Measurements from ENCODE around the gene GALNT10. TPM values are rescaled to one million over a fixed set of nuclear protein-coding genes. Genes with fewer than 3 reads are reported as not detected.

Gene GALNT10
- polyA plus RNA-seq, 1 of the 3 experiments (the other 2 are of a cell fraction) = 56.3 TPM

DNA sequence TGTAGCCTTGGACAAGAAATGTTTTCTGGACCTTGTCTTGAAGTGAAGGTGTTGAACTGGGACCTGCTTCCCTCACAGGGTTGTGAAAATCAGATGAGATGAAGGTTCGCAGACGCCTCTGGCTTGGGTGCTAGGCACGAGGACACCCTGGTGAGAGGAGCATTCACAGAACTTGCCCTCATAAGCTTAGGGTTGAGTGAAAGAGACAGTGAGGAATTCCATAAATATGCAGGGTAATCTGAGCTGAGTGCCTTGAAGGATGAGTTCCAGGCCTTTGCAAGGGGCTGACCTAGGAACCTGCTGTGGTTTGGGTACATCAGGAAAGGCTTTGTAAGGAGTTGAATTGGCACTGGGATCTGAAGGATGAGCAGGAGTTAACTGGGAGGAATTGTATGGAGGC is 179.6 kb downstream of the GALNT10 start (continued):
- TF ChIP-seq, protein P1, sequence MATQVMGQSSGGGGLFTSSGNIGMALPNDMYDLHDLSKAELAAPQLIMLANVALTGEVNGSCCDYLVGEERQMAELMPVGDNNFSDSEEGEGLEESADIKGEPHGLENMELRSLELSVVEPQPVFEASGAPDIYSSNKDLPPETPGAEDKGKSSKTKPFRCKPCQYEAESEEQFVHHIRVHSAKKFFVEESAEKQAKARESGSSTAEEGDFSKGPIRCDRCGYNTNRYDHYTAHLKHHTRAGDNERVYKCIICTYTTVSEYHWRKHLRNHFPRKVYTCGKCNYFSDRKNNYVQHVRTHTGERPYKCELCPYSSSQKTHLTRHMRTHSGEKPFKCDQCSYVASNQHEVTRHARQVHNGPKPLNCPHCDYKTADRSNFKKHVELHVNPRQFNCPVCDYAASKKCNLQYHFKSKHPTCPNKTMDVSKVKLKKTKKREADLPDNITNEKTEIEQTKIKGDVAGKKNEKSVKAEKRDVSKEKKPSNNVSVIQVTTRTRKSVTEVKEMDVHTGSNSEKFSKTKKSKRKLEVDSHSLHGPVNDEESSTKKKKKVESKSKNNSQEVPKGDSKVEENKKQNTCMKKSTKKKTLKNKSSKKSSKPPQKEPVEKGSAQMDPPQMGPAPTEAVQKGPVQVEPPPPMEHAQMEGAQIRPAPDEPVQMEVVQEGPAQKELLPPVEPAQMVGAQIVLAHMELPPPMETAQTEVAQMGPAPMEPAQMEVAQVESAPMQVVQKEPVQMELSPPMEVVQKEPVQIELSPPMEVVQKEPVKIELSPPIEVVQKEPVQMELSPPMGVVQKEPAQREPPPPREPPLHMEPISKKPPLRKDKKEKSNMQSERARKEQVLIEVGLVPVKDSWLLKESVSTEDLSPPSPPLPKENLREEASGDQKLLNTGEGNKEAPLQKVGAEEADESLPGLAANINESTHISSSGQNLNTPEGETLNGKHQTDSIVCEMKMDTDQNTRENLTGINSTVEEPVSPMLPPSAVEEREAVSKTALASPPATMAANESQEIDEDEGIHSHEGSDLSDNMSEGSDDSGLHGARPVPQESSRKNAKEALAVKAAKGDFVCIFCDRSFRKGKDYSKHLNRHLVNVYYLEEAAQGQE (IDR thresholded peaks at IDR 0.05; ENCODE audit: low read depth, low read length) = 0 out of 2 replicates have a peak, but pooled peaks have one; percentile 9
- TF ChIP-seq, protein P2, sequence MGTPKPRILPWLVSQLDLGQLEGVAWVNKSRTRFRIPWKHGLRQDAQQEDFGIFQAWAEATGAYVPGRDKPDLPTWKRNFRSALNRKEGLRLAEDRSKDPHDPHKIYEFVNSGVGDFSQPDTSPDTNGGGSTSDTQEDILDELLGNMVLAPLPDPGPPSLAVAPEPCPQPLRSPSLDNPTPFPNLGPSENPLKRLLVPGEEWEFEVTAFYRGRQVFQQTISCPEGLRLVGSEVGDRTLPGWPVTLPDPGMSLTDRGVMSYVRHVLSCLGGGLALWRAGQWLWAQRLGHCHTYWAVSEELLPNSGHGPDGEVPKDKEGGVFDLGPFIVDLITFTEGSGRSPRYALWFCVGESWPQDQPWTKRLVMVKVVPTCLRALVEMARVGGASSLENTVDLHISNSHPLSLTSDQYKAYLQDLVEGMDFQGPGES (IDR thresholded peaks at IDR 0.05; ENCODE audit: low read depth, low read length) = no peak
- TF ChIP-seq EP300 (IDR thresholded peaks at IDR 0.05; ENCODE audit: borderline replicate concordance in 1 of 2, low read depth in 1 of 2, low read length in 1 of 2) (peak in 1 of 2 experiments; percentile 77; a peak in 1 of 4 replicates), TEAD4 (IDR thresholded peaks at IDR 0.05; ENCODE audit: borderline replicate concordance, insufficient read depth) (peak; percentile 74)

DNA sequence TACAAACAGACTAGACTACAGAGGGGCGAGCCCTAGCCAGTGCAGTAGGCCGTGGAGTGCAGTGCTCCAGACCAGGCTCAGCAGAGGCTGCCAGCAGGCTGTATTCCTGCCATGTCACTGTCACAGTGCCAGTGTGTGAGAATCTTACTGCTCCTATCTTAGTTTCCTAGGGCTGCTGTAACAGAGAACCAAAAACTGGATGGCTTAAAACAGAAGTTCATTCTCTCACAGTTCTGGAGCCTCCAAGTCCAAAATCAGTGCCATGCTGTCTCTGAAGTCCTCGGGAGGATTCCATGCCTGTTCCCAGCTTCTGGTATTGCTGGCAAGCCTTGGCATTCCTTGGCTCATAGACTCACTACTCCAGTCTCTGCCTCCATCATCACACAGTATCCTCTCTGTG is 180.3 kb downstream of the GALNT10 start:
- no peak overlapping the region for H2AFZ ChIP-seq (ENCODE audit: low read depth)
- WGBS (ENCODE audit: low lambda C conversion rate) = 90% methylated on average over 2 of the region's 3 CpGs
- DNase-seq = no peak
- no peak overlapping the region for H3K9ac ChIP-seq
- POLR2A ChIA-PET = no interaction called here
- CTCF ChIA-PET = no interaction called here
- H3K4me2 ChIP-seq = peak overlapping the region; percentile 68
- H3K27me3 ChIP-seq (ENCODE audit: insufficient read depth) = no peaks in the 10 kb centered on the region
- H3K9me2 ChIP-seq = no peaks in the 10 kb centered on the region
- peaks cover 4 to 13% of the 10 kb centered on the region in 2 experiments for H3K36me3 ChIP-seq (replicated peaks in 1 of 2; ENCODE audit: control insufficient read depth in 1 of 2, insufficient read depth in 2 of 2, low read length in 1 of 2)
- no peaks in the 10 kb centered on the region for H4K20me1 ChIP-seq (ENCODE audit: insufficient read depth)
- TF ChIP-seq RXRA (IDR thresholded peaks at IDR 0.05; ENCODE audit: borderline replicate concordance, low read depth) (no peak), GATA2 (CRISPR knock-in tag; IDR thresholded peaks at IDR 0.05) (no peak), TAF1 (IDR thresholded peaks at IDR 0.05; ENCODE audit: borderline replicate concordance, low read depth, low read length) (no peak), JUND (IDR thresholded peaks at IDR 0.05) (no peak), FOSL2 (IDR thresholded peaks at IDR 0.05; ENCODE audit: borderline replicate concordance, low read depth) (no peak), EP300 (IDR thresholded peaks at IDR 0.05; ENCODE audit: borderline replicate concordance in 1 of 2, low read depth in 1 of 2, low read length in 1 of 2) (no peak), EZH2phosphoT487 (IDR thresholded peaks at IDR 0.05; ENCODE audit: borderline replicate concordance, low read depth) (no peak), NFIC (IDR thresholded peaks at IDR 0.05; ENCODE audit: borderline replicate concordance) (no peak), MXI1 (IDR thresholded peaks at IDR 0.05; ENCODE audit: low read depth, low read length) (no peak), TCF12 (IDR thresholded peaks at IDR 0.05) (no peak), MEF2A (IDR thresholded peaks at IDR 0.05; ENCODE audit: borderline replicate concordance, low read depth) (no peak)
- TF ChIP-seq, protein P1 (IDR thresholded peaks at IDR 0.05; ENCODE audit: low read depth, low read length) = no peak
- H3K9me3 ChIP-seq = no peaks in the 10 kb centered on the region
- no peak overlapping the region for H3K4me3 ChIP-seq (ENCODE audit: low read depth in 2 of 2, low read length in 1 of 2)
- H3K79me2 ChIP-seq (ENCODE audit: insufficient read depth) = peaks cover 47% of the 10 kb centered on the region
- peaks cover 41% of the 10 kb centered on the region for H3F3A ChIP-seq (replicated peaks; ENCODE audit: insufficient read depth)
- H3K27ac ChIP-seq (ENCODE audit: low read depth in 2 of 2, low read length in 1 of 2) = peak overlapping the region; percentile 81 to 91; a peak in 3 of 4 replicates
- H3K4me1 ChIP-seq (ENCODE audit: control insufficient read depth in 1 of 2, insufficient read depth in 2 of 2, low read depth in 1 of 2, low read length in 1 of 2) = peaks cover 12 to 60% of the 10 kb centered on the region in 2 experiments
